CD14-positive monocyte (primary cell): ENCODE measurements around the gene CELSR1. TPM values are rescaled to one million over a fixed set of nuclear protein-coding genes. Genes with fewer than 3 reads are reported as not detected.

ENCODE experiments used
- DNase-seq, 3 donors: peaks; one replicate each; pipeline ENCODE4 v3.0.0-alpha.2; 2011 to 2022
- H2AFZ ChIP-seq: 2 replicates; pipeline ENCODE4 v1.6.0; 2012; ENCODE audit warnings: mild to moderate bottlenecking, low read depth, low read length, inconsistent platforms; ENCODE audit not compliant: insufficient read depth, poor library complexity, severe bottlenecking
- H3K27ac ChIP-seq, 2 donors: 1 replicate in 1 of 2; 2 replicates in 1 of 2; pipeline ENCODE4 v1.5.1; 2012 to 2013; ENCODE audit warnings: low read length in 2 of 2, control low read depth in 1 of 2, inconsistent platforms in 1 of 2, low read depth in 1 of 2, mild to moderate bottlenecking in 1 of 2
- H3K27me3 ChIP-seq, 2 donors: one replicate each; pipeline versions ENCODE4 v1.6.0 to v1.6.1; 2011 to 2013; ENCODE audit warnings: low read length in 2 of 2; ENCODE audit not compliant: control insufficient read depth in 2 of 2, insufficient read depth in 2 of 2
- H3K36me3 ChIP-seq, 2 donors: replicated peaks in 1 of 2; 1 replicate in 1 of 2; 2 replicates in 1 of 2; pipeline versions ENCODE4 v1.5.1 to v1.6.1; 2012 to 2013; ENCODE audit warnings: low read length in 2 of 2, control low read depth in 1 of 2, inconsistent platforms in 1 of 2, mild to moderate bottlenecking in 1 of 2; ENCODE audit not compliant: insufficient read depth in 2 of 2, control insufficient read depth in 1 of 2
- H3K4me1 ChIP-seq, 2 donors: 1 replicate in 1 of 2; 2 replicates in 1 of 2; pipeline versions ENCODE4 v1.5.1 to v1.6.1; 2012 to 2013; ENCODE audit warnings: low read length in 2 of 2, control low read depth in 1 of 2, inconsistent platforms in 1 of 2, mild to moderate bottlenecking in 1 of 2, moderate library complexity in 1 of 2; ENCODE audit not compliant: insufficient read depth in 2 of 2, control insufficient read depth in 1 of 2
- H3K4me2 ChIP-seq: replicated peaks from 2 replicates; pipeline ENCODE3; 2012; ENCODE audit warnings: low read length, moderate library complexity, mild to moderate bottlenecking; ENCODE audit not compliant: poor library complexity, severe bottlenecking; ENCODE audit errors: extremely low read depth
- H3K4me3 ChIP-seq, 3 experiments: fragments of 200-600 bp in 1 of 3; sonication (generic) in 1 of 3; replicated peaks in 1 of 3; 1 replicate in 2 of 3; 2 replicates in 1 of 3; pipeline ENCODE4 v1.5.1; 2011 to 2013; ENCODE audit warnings: low read length in 3 of 3, mild to moderate bottlenecking in 3 of 3, control low read depth in 2 of 3, low read depth in 2 of 3, inconsistent platforms in 1 of 3, moderate library complexity in 1 of 3
- H3K79me2 ChIP-seq: 2 replicates; pipeline ENCODE4 v1.6.0; 2012; ENCODE audit warnings: mild to moderate bottlenecking, control low read depth, inconsistent platforms, low read length, moderate library complexity; ENCODE audit not compliant: insufficient read depth
- H3K9ac ChIP-seq: 2 replicates; pipeline ENCODE4 v1.6.0; 2017; ENCODE audit warnings: low read length, mild to moderate bottlenecking; ENCODE audit not compliant: insufficient read depth, poor library complexity, severe bottlenecking
- H3K9me3 ChIP-seq, 2 donors: replicated peaks in 1 of 2; 1 replicate in 1 of 2; 2 replicates in 1 of 2; pipeline versions ENCODE4 v1.5.1 to v1.6.1; 2012 to 2013; ENCODE audit warnings: low read length in 2 of 2, control low read depth in 1 of 2; ENCODE audit not compliant: control insufficient read depth in 1 of 2, insufficient read depth in 1 of 2
- H4K20me1 ChIP-seq: 2 replicates; pipeline ENCODE4 v1.6.0; 2012; ENCODE audit warnings: mild to moderate bottlenecking, low read length, control low read depth, moderate library complexity; ENCODE audit not compliant: insufficient read depth
- H3K27ac Mint-ChIP-seq, 7 donors: one replicate each; pipeline ENCODE4 v1.8.0; 2020; ENCODE audit warnings: mild to moderate bottlenecking in 7 of 7, mixed read lengths in 7 of 7, moderate library complexity in 6 of 7, inconsistent platforms in 2 of 7
- H3K27me3 Mint-ChIP-seq, 3 donors: one replicate each; pipeline ENCODE4 v1.8.0; 2021 to 2022; ENCODE audit warnings: low read depth in 3 of 3, mild to moderate bottlenecking in 3 of 3, mixed read lengths in 3 of 3, moderate library complexity in 3 of 3, inconsistent platforms in 1 of 3
- H3K36me3 Mint-ChIP-seq, 2 donors: one replicate each; pipeline ENCODE4 v1.8.0; 2020; ENCODE audit warnings: mixed read lengths in 2 of 2, inconsistent platforms in 1 of 2, mild to moderate bottlenecking in 1 of 2
- H3K4me1 Mint-ChIP-seq: one replicate; pipeline ENCODE4 v1.8.0; 2020; ENCODE audit warnings: mild to moderate bottlenecking, mixed read lengths
- H3K4me3 Mint-ChIP-seq, 2 donors: one replicate each; pipeline ENCODE4 v1.8.0; 2020; ENCODE audit warnings: mild to moderate bottlenecking in 2 of 2, mixed read lengths in 2 of 2, moderate library complexity in 1 of 2
- H3K9me3 Mint-ChIP-seq, 7 donors: one replicate each; pipeline ENCODE4 v1.8.0; 2020 to 2022; ENCODE audit warnings: mixed read lengths in 7 of 7, mild to moderate bottlenecking in 6 of 7, moderate library complexity in 6 of 7, inconsistent platforms in 2 of 7
- WGBS: methylation state at CpG from one replicate; pipeline ENCODE4 v1.1.5; 2013; ENCODE audit warnings: missing lambda C conversion rate; ENCODE audit not compliant: insufficient coverage; 5-methylcytosine and 5-hydroxymethylcytosine counted together
- intact Hi-C, 2 donors: fragments of 100-400 bp; cut with micrococcal nuclease; formaldehyde crosslinking; loops; one replicate each; pipeline versions ENCODE4 v1.15.0 to v1.15.1; 2023
- polyA plus RNA-seq, 3 donors: library from polyadenylated mRNA; depleted of rRNA in 1 of 3; unstranded in 2 of 3; stranded (reverse) in 1 of 3; fragments of 300-500 nt in 2 of 3; fragments of >200 nt in 1 of 3; fragmentation: Illumina TruSeq in 2 of 3; gene quantifications; 1 replicate in 2 of 3; 2 replicates in 1 of 3; pipeline ENCODE4 v1.2.3, GENCODE V29; 2012 to 2021
- TF ChIP-seq, protein P1 (sequence below): fragments of 200-600 bp; IDR thresholded peaks from one replicate; pipeline ENCODE4 v1.8.0; 2022; ENCODE audit warnings: antibody characterized with exemption, mild to moderate bottlenecking

CELSR1 gene
- polyA plus RNA-seq, 3 donors = 0.16 TPM; not detected in 2

GRCh38 chr22:46322711-46323110, 214.7 kb downstream of the CELSR1 start:
- H3K4me1 Mint-ChIP-seq = no peaks in the 10 kb centered on the region
- 98% methylated on average over 14 of the region's 15 CpGs for WGBS
- Histone ChIP-seq H3K27ac (no peak overlapping the region), H4K20me1 (no peaks in the 10 kb centered on the region), H3K4me3 (no peak overlapping the region), H3K4me2 (no peak overlapping the region), H3K79me2 (peaks cover 36% of the 10 kb centered on the region), H3K27me3 (no peaks in the 10 kb centered on the region), H3K9ac (no peak overlapping the region), H3K36me3 (peaks cover 67 to 93% of the 10 kb centered on the region in 2 donors), H2AFZ (no peak overlapping the region), H3K4me1 (no peaks in the 10 kb centered on the region), H3K9me3 (no peaks in the 10 kb centered on the region)
- H3K36me3 Mint-ChIP-seq = peaks cover 83 to 99% of the 10 kb centered on the region in 2 donors
- H3K9me3 Mint-ChIP-seq = no peaks in the 10 kb centered on the region
- no peak for DNase-seq
- TF ChIP-seq, protein P1, sequence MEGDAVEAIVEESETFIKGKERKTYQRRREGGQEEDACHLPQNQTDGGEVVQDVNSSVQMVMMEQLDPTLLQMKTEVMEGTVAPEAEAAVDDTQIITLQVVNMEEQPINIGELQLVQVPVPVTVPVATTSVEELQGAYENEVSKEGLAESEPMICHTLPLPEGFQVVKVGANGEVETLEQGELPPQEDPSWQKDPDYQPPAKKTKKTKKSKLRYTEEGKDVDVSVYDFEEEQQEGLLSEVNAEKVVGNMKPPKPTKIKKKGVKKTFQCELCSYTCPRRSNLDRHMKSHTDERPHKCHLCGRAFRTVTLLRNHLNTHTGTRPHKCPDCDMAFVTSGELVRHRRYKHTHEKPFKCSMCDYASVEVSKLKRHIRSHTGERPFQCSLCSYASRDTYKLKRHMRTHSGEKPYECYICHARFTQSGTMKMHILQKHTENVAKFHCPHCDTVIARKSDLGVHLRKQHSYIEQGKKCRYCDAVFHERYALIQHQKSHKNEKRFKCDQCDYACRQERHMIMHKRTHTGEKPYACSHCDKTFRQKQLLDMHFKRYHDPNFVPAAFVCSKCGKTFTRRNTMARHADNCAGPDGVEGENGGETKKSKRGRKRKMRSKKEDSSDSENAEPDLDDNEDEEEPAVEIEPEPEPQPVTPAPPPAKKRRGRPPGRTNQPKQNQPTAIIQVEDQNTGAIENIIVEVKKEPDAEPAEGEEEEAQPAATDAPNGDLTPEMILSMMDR = no peak
- H3K27ac Mint-ChIP-seq = peak overlapping the region in 1 of 7 donors; percentile 27
- H3K4me3 Mint-ChIP-seq = no peak overlapping the region
- intact Hi-C loops = no loop called here
- H3K27me3 Mint-ChIP-seq = peaks cover 0 to 2% (median 0%) of the 10 kb centered on the region in 3 donors

DNA sequence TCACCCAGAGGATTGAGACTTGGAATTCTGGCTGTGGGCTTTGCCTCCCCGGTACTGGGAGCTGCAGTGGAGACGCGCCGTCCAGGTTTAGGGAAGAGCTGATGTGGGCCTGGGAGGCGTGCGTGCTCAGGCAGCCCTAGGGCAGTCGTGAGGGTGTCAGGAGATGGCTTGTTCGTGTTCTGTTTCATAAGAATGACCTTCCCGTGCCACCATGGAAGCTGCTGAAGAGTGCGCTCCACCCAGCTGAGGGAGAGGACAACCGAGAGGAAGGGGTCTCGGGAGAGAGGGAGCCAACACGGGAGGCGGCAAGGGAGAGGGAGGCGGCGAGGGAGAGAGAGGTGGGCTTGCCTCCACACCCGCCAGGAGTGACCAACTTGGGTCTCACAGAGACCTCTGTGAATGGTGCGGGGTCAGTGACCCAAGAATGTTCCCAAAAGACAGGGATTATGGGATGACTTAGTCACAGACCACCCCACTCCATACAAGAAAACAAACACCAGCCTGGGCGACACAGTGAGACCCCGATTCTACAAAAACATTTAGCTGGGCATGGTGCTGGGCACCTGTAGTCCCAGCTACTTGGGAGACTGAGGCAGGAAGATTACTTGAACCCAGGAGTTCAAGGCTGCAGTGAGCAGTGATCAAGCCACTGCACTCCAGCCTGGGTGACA, 216.6 kb downstream of the CELSR1 start:
- Histone ChIP-seq H3K4me2 (no peak overlapping the region), H4K20me1 (no peaks in the 10 kb centered on the region), H3K9me3 (no peaks in the 10 kb centered on the region), H3K4me1 (no peaks in the 10 kb centered on the region), H3K36me3 (peaks cover 69 to 95% of the 10 kb centered on the region in 2 donors), H3K27me3 (no peaks in the 10 kb centered on the region), H3K79me2 (peaks cover 41% of the 10 kb centered on the region), H3K27ac (no peak overlapping the region), H2AFZ (no peak overlapping the region), H3K4me3 (no peak overlapping the region), H3K9ac (no peak overlapping the region)
- Mint-ChIP-seq H3K4me3 (no peak overlapping the region), H3K36me3 (peaks cover 86 to 100% of the 10 kb centered on the region in 2 donors), H3K9me3 (no peaks in the 10 kb centered on the region), H3K4me1 (no peaks in the 10 kb centered on the region), H3K27ac (peak overlapping the region in 3 of 7 donors; percentile 40 to 61 (median 61)), H3K27me3 (peaks cover 0 to 2% (median 0%) of the 10 kb centered on the region in 3 donors)
- WGBS = 95% methylated on average over 17 of the region's 20 CpGs
- TF ChIP-seq, protein P1 = no peak
- intact Hi-C loops = no loop called here
- DNase-seq = no peak
